MM.1S (cell line): Measurements from ENCODE around the gene GPR143.

ENCODE experiments used
- DNase-seq: peaks from one replicate; pipeline ENCODE4 v3.0.0-alpha.2; 2015
- H2AFZ ChIP-seq: fragments of 300-600 bp; sonication (generic); 2 replicates; pipeline ENCODE4 v1.6.0; 2016; ENCODE audit warnings: antibody characterized with exemption, low read length
- H3F3A ChIP-seq: fragments of 300-600 bp; sonication (generic); 2 replicates; pipeline ENCODE4 v1.6.1; 2016; ENCODE audit warnings: mild to moderate bottlenecking, antibody characterized with exemption, low read length, moderate library complexity, mixed read lengths; ENCODE audit not compliant: insufficient read depth
- H3K27ac ChIP-seq: fragments of 300-600 bp; sonication (generic); 2 replicates; pipeline ENCODE4 v1.5.1; 2016; ENCODE audit warnings: mild to moderate bottlenecking, low read length
- H3K27me3 ChIP-seq: fragments of 300-600 bp; sonication (generic); replicated peaks from 2 replicates; pipeline ENCODE4 v1.6.0; 2016; ENCODE audit warnings: low read length; ENCODE audit not compliant: insufficient read depth
- H3K36me3 ChIP-seq: fragments of 300-600 bp; sonication (generic); replicated peaks from 2 replicates; pipeline ENCODE4 v1.6.1; 2016; ENCODE audit warnings: mild to moderate bottlenecking, low read length, mixed read lengths; ENCODE audit not compliant: insufficient read depth
- H3K4me1 ChIP-seq: fragments of 300-600 bp; sonication (generic); 2 replicates; pipeline ENCODE4 v1.6.1; 2016; ENCODE audit warnings: low read length, mixed read lengths
- H3K4me2 ChIP-seq: fragments of 300-600 bp; sonication (generic); 2 replicates; pipeline ENCODE4 v1.6.0; 2016; ENCODE audit warnings: low read depth, low read length
- H3K4me3 ChIP-seq: fragments of 300-600 bp; sonication (generic); 2 replicates; pipeline ENCODE4 v1.5.1; 2016; ENCODE audit warnings: low read length, mixed read lengths
- H3K79me2 ChIP-seq: fragments of 300-600 bp; sonication (generic); 2 replicates; pipeline ENCODE4 v1.6.1; 2016; ENCODE audit warnings: mixed run types, low read length, mixed read lengths
- H3K9ac ChIP-seq: fragments of 300-600 bp; sonication (generic); 2 replicates; pipeline ENCODE4 v1.6.1; 2016; ENCODE audit warnings: low read length, mixed read lengths
- H3K9me2 ChIP-seq: fragments of 300-600 bp; sonication (generic); replicated peaks from 2 replicates; pipeline ENCODE4 v1.6.1; 2016; ENCODE audit warnings: mild to moderate bottlenecking, low read length, mixed read lengths; ENCODE audit not compliant: insufficient read depth
- H3K9me3 ChIP-seq: fragments of 300-600 bp; sonication (generic); replicated peaks from 2 replicates; pipeline ENCODE4 v1.6.1; 2016; ENCODE audit warnings: mild to moderate bottlenecking, low read length, mixed read lengths; ENCODE audit not compliant: insufficient read depth
- H4K20me1 ChIP-seq: fragments of 300-600 bp; sonication (generic); 2 replicates; pipeline ENCODE4 v1.6.1; 2016; ENCODE audit warnings: mild to moderate bottlenecking, low read length, moderate library complexity, mixed read lengths; ENCODE audit not compliant: insufficient read depth
- EZH2 ChIP-seq: fragments of 300-600 bp; sonication (generic); optimal IDR thresholded peaks from 2 replicates; pipeline ENCODE3; 2017; ENCODE audit warnings: low read depth, mild to moderate bottlenecking, antibody characterized with exemption, low read length, mixed read lengths
- EZH2phosphoT487 ChIP-seq: fragments of 300-600 bp; sonication (generic); IDR thresholded peaks from 2 replicates; pipeline ENCODE4 v1.6.1; 2018; ENCODE audit warnings: antibody characterized with exemption, low read length
- TF ChIP-seq, protein P1 (sequence below): fragments of 300-600 bp; sonication (generic); IDR thresholded peaks from 2 replicates; pipeline ENCODE4 v1.5.1; 2016; ENCODE audit warnings: antibody characterized with exemption, low read length, mixed read lengths

Gene GPR143

DNA sequence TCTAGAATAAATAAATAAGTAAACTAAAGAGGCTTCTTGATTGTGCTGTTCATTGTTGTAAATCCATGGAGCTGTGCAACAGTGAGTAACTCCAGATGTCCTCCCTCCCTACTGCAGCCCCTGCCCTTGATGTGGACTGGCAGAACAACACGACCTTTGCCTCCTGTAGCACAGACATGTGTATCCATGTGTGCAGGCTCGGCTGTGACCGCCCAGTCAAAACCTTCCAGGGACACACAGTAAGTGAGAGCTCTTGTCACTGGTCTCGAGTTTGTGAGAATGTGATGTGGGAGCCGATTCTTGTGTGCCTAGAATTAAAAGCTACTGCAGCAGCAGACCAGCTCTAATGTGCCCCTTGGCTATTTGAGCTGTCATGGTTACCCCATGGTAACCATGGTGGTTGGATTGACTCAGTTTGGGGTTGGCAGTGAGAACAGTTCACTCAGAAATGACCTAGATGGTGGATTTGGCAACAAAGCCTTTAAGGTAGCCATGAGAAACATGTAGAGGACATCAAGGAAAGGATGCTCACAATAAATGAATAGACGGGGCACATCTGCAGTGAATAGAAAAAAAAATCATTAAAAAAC, 60.7 kb downstream of the GPR143 start:
- Histone ChIP-seq H3K36me3 (0 out of 2 replicates have a peak, but pooled peaks cover 6% of the 10 kb centered on the region), H3K27me3 (no peaks in the 10 kb centered on the region)
- TF ChIP-seq, protein P1, sequence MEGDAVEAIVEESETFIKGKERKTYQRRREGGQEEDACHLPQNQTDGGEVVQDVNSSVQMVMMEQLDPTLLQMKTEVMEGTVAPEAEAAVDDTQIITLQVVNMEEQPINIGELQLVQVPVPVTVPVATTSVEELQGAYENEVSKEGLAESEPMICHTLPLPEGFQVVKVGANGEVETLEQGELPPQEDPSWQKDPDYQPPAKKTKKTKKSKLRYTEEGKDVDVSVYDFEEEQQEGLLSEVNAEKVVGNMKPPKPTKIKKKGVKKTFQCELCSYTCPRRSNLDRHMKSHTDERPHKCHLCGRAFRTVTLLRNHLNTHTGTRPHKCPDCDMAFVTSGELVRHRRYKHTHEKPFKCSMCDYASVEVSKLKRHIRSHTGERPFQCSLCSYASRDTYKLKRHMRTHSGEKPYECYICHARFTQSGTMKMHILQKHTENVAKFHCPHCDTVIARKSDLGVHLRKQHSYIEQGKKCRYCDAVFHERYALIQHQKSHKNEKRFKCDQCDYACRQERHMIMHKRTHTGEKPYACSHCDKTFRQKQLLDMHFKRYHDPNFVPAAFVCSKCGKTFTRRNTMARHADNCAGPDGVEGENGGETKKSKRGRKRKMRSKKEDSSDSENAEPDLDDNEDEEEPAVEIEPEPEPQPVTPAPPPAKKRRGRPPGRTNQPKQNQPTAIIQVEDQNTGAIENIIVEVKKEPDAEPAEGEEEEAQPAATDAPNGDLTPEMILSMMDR: no peak
- TF ChIP-seq EZH2: no peak

GRCh38 chrX:9703406-9703805, 62.2 kb downstream of the GPR143 start:
- TF ChIP-seq EZH2phosphoT487 (no peak), EZH2 (no peak)
- TF ChIP-seq, protein P1: no peak
- Histone ChIP-seq H3K27ac (no peak overlapping the region), H3F3A (no peaks in the 10 kb centered on the region)

More for the DNA sequence above, 60.7 kb downstream of the GPR143 start:
- no peaks in the 10 kb centered on the region for H4K20me1 ChIP-seq
- H3K4me3 ChIP-seq: no peak overlapping the region
- no peaks in the 10 kb centered on the region for H3K4me1 ChIP-seq
- H3K9ac ChIP-seq: no peak overlapping the region
- H3K4me2 ChIP-seq: no peak overlapping the region
- H3K79me2 ChIP-seq: no peaks in the 10 kb centered on the region
- H3F3A ChIP-seq: no peaks in the 10 kb centered on the region
- H2AFZ ChIP-seq: no peak overlapping the region
- no peak overlapping the region for H3K27ac ChIP-seq
- no peaks in the 10 kb centered on the region for H3K9me3 ChIP-seq
- no peaks in the 10 kb centered on the region for H3K9me2 ChIP-seq
- DNase-seq: no peak

GRCh38 chrX:9701790-9702189, 63.9 kb downstream of the GPR143 start:
- no peak overlapping the region for H2AFZ ChIP-seq
- H3K4me2 ChIP-seq: no peak overlapping the region
- no peak overlapping the region for H3K9ac ChIP-seq
- H4K20me1 ChIP-seq: no peaks in the 10 kb centered on the region
- no peaks in the 10 kb centered on the region for H3F3A ChIP-seq
- H3K4me3 ChIP-seq: no peak overlapping the region
- no peaks in the 10 kb centered on the region for H3K79me2 ChIP-seq
- H3K27ac ChIP-seq: no peak overlapping the region
- TF ChIP-seq, protein P1: no peak
- no peak for TF ChIP-seq EZH2
- no peak for TF ChIP-seq EZH2phosphoT487
- no peaks in the 10 kb centered on the region for H3K4me1 ChIP-seq
- H3K27me3 ChIP-seq: no peaks in the 10 kb centered on the region
- no peaks in the 10 kb centered on the region for H3K9me2 ChIP-seq
- no peaks in the 10 kb centered on the region for H3K9me3 ChIP-seq
- H3K36me3 ChIP-seq: no peaks in the 10 kb centered on the region
- no peak for DNase-seq

More at GRCh38 chrX:9703406-9703805, 62.2 kb downstream of the GPR143 start:
- no peaks in the 10 kb centered on the region for H3K4me1 ChIP-seq
- H3K79me2 ChIP-seq: no peaks in the 10 kb centered on the region
- no peak overlapping the region for H3K4me2 ChIP-seq
- no peaks in the 10 kb centered on the region for H3K27me3 ChIP-seq
- DNase-seq: no peak
- no peak overlapping the region for H2AFZ ChIP-seq
- no peaks in the 10 kb centered on the region for H3K9me3 ChIP-seq
- no peak overlapping the region for H3K9ac ChIP-seq
- H3K4me3 ChIP-seq: no peak overlapping the region
- H3K36me3 ChIP-seq: no peaks in the 10 kb centered on the region
- H3K9me2 ChIP-seq: no peaks in the 10 kb centered on the region
- no peaks in the 10 kb centered on the region for H4K20me1 ChIP-seq
